ENCODE data around the gene EIF4G3. TPM values are rescaled to one million over a fixed set of nuclear protein-coding genes. Genes with fewer than 3 reads are reported as not detected.

Gene EIF4G3
- total RNA-seq, 1 donor from 2014 or later = 97.4 TPM

GRCh38 chr1:20956272-20956671 is 220.4 kb downstream of the EIF4G3 start:
- H3K4me1 Mint-ChIP-seq (ENCODE audit: low read depth) = peaks cover 17% of the 10 kb centered on the region
- H3K27ac Mint-ChIP-seq = no peak overlapping the region
- H3K27me3 Mint-ChIP-seq = no peaks in the 10 kb centered on the region
- H3K36me3 Mint-ChIP-seq (ENCODE audit: insufficient read depth) = peaks cover 13% of the 10 kb centered on the region
- H3K4me3 Mint-ChIP-seq (ENCODE audit: low read depth) = no peak overlapping the region
- TF ChIP-seq, protein P1, sequence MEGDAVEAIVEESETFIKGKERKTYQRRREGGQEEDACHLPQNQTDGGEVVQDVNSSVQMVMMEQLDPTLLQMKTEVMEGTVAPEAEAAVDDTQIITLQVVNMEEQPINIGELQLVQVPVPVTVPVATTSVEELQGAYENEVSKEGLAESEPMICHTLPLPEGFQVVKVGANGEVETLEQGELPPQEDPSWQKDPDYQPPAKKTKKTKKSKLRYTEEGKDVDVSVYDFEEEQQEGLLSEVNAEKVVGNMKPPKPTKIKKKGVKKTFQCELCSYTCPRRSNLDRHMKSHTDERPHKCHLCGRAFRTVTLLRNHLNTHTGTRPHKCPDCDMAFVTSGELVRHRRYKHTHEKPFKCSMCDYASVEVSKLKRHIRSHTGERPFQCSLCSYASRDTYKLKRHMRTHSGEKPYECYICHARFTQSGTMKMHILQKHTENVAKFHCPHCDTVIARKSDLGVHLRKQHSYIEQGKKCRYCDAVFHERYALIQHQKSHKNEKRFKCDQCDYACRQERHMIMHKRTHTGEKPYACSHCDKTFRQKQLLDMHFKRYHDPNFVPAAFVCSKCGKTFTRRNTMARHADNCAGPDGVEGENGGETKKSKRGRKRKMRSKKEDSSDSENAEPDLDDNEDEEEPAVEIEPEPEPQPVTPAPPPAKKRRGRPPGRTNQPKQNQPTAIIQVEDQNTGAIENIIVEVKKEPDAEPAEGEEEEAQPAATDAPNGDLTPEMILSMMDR (IDR thresholded peaks at IDR 0.05; ENCODE audit: unreplicated experiment) = no peak
- DNase-seq (ENCODE audit: low spot score, unreplicated experiment) = no peak
- H3K9me3 Mint-ChIP-seq (ENCODE audit: low read depth) = no peaks in the 10 kb centered on the region

DNA sequence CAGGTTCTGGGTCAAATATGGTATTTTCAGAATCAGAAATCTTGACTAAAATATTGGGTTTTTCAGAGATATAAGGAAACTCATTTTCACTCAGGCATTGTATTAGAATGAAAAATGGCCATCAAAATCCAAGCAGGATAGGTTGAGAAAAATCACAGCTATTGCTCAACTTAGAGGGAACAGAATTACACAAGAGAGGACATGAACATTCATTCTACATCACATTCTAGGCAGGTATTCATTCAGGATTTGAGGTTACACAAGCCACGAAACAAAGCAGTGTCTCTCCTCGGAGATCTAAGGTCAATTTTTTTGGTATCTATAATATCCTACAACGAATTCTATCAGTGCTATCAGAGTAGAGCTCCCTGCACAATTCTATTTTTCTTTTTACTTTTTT is 226.0 kb downstream of the EIF4G3 start:
- H3K36me3 Mint-ChIP-seq (ENCODE audit: insufficient read depth) = peaks cover 7% of the 10 kb centered on the region
- peak overlapping the region; percentile 42 for H3K27ac Mint-ChIP-seq
- H3K4me1 Mint-ChIP-seq (ENCODE audit: low read depth) = peaks cover 19% of the 10 kb centered on the region
- no peaks in the 10 kb centered on the region for H3K27me3 Mint-ChIP-seq
- H3K4me3 Mint-ChIP-seq (ENCODE audit: low read depth) = no peak overlapping the region
- no peak for DNase-seq (ENCODE audit: low spot score, unreplicated experiment)
- TF ChIP-seq, protein P1 (IDR thresholded peaks at IDR 0.05; ENCODE audit: unreplicated experiment) = no peak
- no peaks in the 10 kb centered on the region for H3K9me3 Mint-ChIP-seq (ENCODE audit: low read depth)

DNA sequence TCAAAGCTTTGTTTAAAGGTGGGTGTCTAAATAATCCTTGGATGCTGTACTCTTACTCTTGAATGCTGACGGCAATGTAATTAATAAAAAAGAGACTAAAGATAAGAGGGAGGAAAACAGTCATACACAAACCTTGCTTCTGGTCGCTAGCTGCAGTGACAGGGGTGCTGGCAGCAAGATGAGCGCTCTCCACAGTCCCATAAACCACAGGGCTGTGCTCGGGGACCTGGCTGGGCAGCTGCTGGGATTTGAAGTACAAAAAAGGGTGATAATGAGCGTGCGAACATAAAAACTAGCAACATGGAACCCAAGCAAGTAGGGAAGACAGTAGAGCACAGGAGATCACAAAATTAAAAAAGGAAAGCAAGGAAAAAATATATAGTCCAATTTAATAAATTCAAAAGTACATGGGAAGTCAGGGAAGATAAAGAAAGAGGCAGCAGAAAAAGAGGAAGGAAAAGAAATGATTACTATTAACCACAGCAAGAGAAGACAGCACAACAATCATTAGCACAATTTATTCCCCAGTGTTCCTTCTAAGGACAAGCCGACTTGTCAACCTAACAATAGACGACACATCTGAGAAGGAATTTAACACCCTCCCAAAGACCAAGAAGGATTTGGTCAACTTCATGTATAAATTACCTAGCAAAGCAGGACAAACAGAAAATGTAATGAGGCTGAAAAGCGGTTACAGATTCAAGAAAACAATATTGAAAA is 226.7 kb downstream of the EIF4G3 start:
- TF ChIP-seq, protein P1 (IDR thresholded peaks at IDR 0.05; ENCODE audit: unreplicated experiment) = no peak
- Mint-ChIP-seq H3K27me3 (no peaks in the 10 kb centered on the region), H3K4me3 (ENCODE audit: low read depth) (no peak overlapping the region), H3K4me1 (ENCODE audit: low read depth) (peaks cover 19% of the 10 kb centered on the region), H3K36me3 (ENCODE audit: insufficient read depth) (peaks cover 9% of the 10 kb centered on the region), H3K27ac (no peak overlapping the region), H3K9me3 (ENCODE audit: low read depth) (no peaks in the 10 kb centered on the region)
- no peak for DNase-seq (ENCODE audit: low spot score, unreplicated experiment)

DNA sequence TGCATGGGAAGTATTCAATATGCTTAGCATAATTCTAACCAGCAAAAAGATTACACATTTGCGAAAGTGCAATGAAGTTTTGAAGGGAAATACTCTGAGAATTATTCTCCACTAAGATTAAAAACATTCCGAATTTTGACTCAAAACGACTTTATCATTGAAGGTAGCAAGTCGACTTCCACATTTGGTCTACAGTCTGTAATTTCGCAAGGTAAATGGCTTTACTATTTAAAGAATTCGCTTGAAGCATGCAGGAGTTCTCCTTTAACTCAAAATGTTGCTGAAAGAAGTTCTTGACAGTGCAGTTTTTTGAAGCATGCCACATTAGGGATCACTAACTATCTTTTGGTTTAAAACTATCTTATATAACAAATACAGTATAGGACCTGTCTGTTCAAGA is 228.6 kb downstream of the EIF4G3 start:
- peaks cover 14% of the 10 kb centered on the region for H3K4me1 Mint-ChIP-seq (ENCODE audit: low read depth)
- H3K4me3 Mint-ChIP-seq (ENCODE audit: low read depth) = no peak overlapping the region
- no peak for DNase-seq (ENCODE audit: low spot score, unreplicated experiment)
- peaks cover 6% of the 10 kb centered on the region for H3K36me3 Mint-ChIP-seq (ENCODE audit: insufficient read depth)
- TF ChIP-seq, protein P1 (IDR thresholded peaks at IDR 0.05; ENCODE audit: unreplicated experiment) = no peak
- H3K9me3 Mint-ChIP-seq (ENCODE audit: low read depth) = no peaks in the 10 kb centered on the region
- no peaks in the 10 kb centered on the region for H3K27me3 Mint-ChIP-seq
- H3K27ac Mint-ChIP-seq = no peak overlapping the region

DNA sequence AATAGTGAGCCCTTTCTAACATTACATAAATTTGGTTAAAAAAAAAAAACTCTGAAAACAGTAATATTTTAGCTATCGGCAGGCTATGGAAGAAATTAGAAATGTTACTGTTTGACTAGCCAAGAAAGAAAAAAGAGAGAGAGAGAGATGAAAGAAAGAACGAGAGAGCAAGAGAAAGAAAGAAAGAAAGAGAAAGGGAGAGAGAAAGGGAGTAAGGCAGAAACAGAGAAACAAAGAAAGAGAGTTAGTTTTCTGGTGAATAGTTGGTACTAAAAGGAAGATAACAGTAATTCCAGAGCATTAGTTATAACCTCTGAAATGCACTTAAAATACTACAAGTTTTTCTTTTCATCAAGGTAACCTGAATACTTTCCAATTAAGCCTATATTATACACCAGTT is 229.3 kb downstream of the EIF4G3 start:
- peaks cover 6% of the 10 kb centered on the region for H3K36me3 Mint-ChIP-seq (ENCODE audit: insufficient read depth)
- TF ChIP-seq, protein P1 (IDR thresholded peaks at IDR 0.05; ENCODE audit: unreplicated experiment) = no peak
- H3K27me3 Mint-ChIP-seq = no peaks in the 10 kb centered on the region
- H3K9me3 Mint-ChIP-seq (ENCODE audit: low read depth) = no peaks in the 10 kb centered on the region
- no peak for DNase-seq (ENCODE audit: low spot score, unreplicated experiment)
- H3K4me3 Mint-ChIP-seq (ENCODE audit: low read depth) = no peak overlapping the region
- H3K27ac Mint-ChIP-seq = no peak overlapping the region
- H3K4me1 Mint-ChIP-seq (ENCODE audit: low read depth) = peaks cover 14% of the 10 kb centered on the region

All from progenitor cell of endocrine pancreas (in vitro differentiated cells).